Cardiac muscle cell (in vitro differentiated cells and primary cell): Measurements from ENCODE around the gene PRDX6. TPM values are rescaled to one million over a fixed set of nuclear protein-coding genes. Genes with fewer than 3 reads are reported as not detected.

Experiments used
- DNase-seq, 2 donors: peaks; one replicate each; pipeline versions ENCODE4 v3.0.0 to v3.0.0-alpha.2; 2010 to 2017; ENCODE audit warnings: low read depth in 1 of 2, low spot score in 1 of 2
- H3K27ac ChIP-seq: fragments of 200-600 bp; sonication (generic); 2 replicates; pipeline ENCODE4 v1.5.1; 2016
- H3K27me3 ChIP-seq: fragments of 200-600 bp; sonication (generic); 2 replicates; pipeline ENCODE4 v1.6.0; 2016; ENCODE audit warnings: control low read depth
- H3K36me3 ChIP-seq: fragments of 200-600 bp; sonication (generic); 2 replicates; pipeline ENCODE4 v1.5.1; 2016; ENCODE audit warnings: control low read depth
- H3K4me1 ChIP-seq: fragments of 200-600 bp; sonication (generic); 2 replicates; pipeline ENCODE4 v1.8.1; 2017; ENCODE audit warnings: low read depth, mild to moderate bottlenecking, mixed run types
- H3K4me3 ChIP-seq: fragments of 200-600 bp; sonication (generic); 2 replicates; pipeline ENCODE4 v1.5.1; 2016; ENCODE audit warnings: mild to moderate bottlenecking
- H3K9me3 ChIP-seq: fragments of 200-600 bp; sonication (generic); 2 replicates; pipeline ENCODE4 v1.5.1; 2017; ENCODE audit warnings: low read depth, mild to moderate bottlenecking, control low read depth
- CTCF ChIP-seq: IDR thresholded peaks from 2 replicates; pipeline ENCODE4 v1.5.1; 2012; ENCODE audit warnings: low read depth, mild to moderate bottlenecking, low read length
- polyA plus RNA-seq: library from polyadenylated mRNA; unstranded; fragments of >200 nt; fragmentation: Nextera tagmentation; extraction: Ambion mirVana; gene quantifications from 2 replicates; pipeline ENCODE4 v1.2.1, GENCODE V29; 2016
- total RNA-seq: library from RNA; depleted of rRNA; stranded (reverse); fragments of >200 nt; gene quantifications from 2 replicates; pipeline ENCODE4 v1.2.3, GENCODE V29; 2016

Gene PRDX6
- total and polyA plus RNA-seq, 2 experiments from 2014 or later = 383 to 433 TPM

GRCh38 chr1:173495609-173496267 is 18.6 kb downstream of the PRDX6 start:
- no peak for TF ChIP-seq CTCF
- Histone ChIP-seq H3K27ac (no peak overlapping the region), H3K36me3 (no peaks in the 10 kb centered on the region), H3K27me3 (no peaks in the 10 kb centered on the region), H3K4me1 (no peaks in the 10 kb centered on the region), H3K4me3 (no peak overlapping the region), H3K9me3 (no peaks in the 10 kb centered on the region)
- no peak for DNase-seq

- no peak for TF ChIP-seq CTCF
- H3K4me1 ChIP-seq = no peaks in the 10 kb centered on the region
- H3K4me3 ChIP-seq = no peak overlapping the region
- H3K27ac ChIP-seq = no peak overlapping the region
- H3K9me3 ChIP-seq = no peaks in the 10 kb centered on the region
- no peaks in the 10 kb centered on the region for H3K36me3 ChIP-seq
- H3K27me3 ChIP-seq = no peaks in the 10 kb centered on the region
- DNase-seq = no peak
These were observed 19.7 kb downstream of the PRDX6 start for GRCh38 chr1:173496757-173497320.

- no peak for DNase-seq
- H3K4me1 ChIP-seq = no peaks in the 10 kb centered on the region
- H3K36me3 ChIP-seq = no peaks in the 10 kb centered on the region
- H3K9me3 ChIP-seq = no peaks in the 10 kb centered on the region
- H3K27ac ChIP-seq = no peak overlapping the region
- H3K4me3 ChIP-seq = no peak overlapping the region
- no peak for TF ChIP-seq CTCF
- H3K27me3 ChIP-seq = no peaks in the 10 kb centered on the region
These were observed 22.6 kb downstream of the PRDX6 start for GRCh38 chr1:173499729-173500128.

- no peaks in the 10 kb centered on the region for H3K4me1 ChIP-seq
- H3K9me3 ChIP-seq = no peaks in the 10 kb centered on the region
- H3K36me3 ChIP-seq = no peaks in the 10 kb centered on the region
- H3K27ac ChIP-seq = no peak overlapping the region
- DNase-seq = no peak
- H3K27me3 ChIP-seq = no peaks in the 10 kb centered on the region
- no peak for TF ChIP-seq CTCF
- no peak overlapping the region for H3K4me3 ChIP-seq
These were observed 25.0 kb downstream of the PRDX6 start for GRCh38 chr1:173502104-173502503.

GRCh38 chr1:173503391-173503790 is 26.3 kb downstream of the PRDX6 start:
- no peak overlapping the region for H3K27ac ChIP-seq
- no peak for TF ChIP-seq CTCF
- H3K27me3 ChIP-seq = no peaks in the 10 kb centered on the region
- H3K9me3 ChIP-seq = no peaks in the 10 kb centered on the region
- no peak overlapping the region for H3K4me3 ChIP-seq
- DNase-seq = peak; percentile 25 to 68
- no peaks in the 10 kb centered on the region for H3K36me3 ChIP-seq
- H3K4me1 ChIP-seq = no peaks in the 10 kb centered on the region
